Measurements from ENCODE around the gene SLC25A29.

The SLC25A29 gene

DNA sequence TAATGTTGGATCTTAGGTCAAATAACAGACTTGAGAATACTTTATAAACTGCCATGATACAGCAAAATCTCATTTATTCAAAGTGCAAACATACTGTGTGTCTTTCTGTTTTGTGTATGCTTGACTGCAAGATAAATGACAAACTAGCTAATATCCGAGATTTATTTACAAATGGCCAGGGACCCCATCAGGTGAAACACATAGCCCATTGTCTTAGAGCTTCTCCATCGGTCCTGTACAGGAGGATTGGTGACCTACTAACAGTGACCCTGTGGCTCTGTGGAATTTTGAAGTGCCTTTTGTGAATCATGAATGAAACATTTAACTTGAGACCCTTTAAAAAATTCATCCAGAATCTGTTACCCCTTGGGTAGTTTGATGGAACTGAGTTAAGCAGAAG lies 27.1 kb downstream of the SLC25A29 start:
- DNase-seq (ENCODE audit: low read depth): no peak

- no peak for DNase-seq (ENCODE audit: low read depth)
These were observed 27.5 kb downstream of the SLC25A29 start for GRCh38 chr14:100278702-100279101.

- DNase-seq (ENCODE audit: low read depth): no peak
These were observed 31.0 kb downstream of the SLC25A29 start for GRCh38 chr14:100275214-100275613.

DNA sequence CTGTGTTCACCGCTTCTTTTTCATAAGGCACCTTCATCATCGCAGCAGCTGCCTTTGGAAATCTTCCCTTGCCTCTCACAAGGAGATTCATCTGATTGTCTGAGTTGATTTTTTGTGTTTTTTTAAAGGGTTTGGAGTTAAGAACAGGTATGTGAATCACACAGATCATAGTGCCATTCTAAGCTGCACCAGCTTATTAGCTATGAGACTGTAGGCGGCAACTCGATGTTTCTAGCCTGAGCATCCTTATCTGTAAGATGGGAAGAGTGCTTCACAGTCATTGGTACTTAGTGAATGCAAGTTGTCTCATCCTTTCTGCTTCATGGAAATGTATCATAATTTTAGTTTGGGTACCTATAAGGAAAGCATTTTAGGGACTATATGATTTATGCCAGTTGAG lies 32.0 kb downstream of the SLC25A29 start:
- DNase-seq (ENCODE audit: low read depth): no peak

DNA sequence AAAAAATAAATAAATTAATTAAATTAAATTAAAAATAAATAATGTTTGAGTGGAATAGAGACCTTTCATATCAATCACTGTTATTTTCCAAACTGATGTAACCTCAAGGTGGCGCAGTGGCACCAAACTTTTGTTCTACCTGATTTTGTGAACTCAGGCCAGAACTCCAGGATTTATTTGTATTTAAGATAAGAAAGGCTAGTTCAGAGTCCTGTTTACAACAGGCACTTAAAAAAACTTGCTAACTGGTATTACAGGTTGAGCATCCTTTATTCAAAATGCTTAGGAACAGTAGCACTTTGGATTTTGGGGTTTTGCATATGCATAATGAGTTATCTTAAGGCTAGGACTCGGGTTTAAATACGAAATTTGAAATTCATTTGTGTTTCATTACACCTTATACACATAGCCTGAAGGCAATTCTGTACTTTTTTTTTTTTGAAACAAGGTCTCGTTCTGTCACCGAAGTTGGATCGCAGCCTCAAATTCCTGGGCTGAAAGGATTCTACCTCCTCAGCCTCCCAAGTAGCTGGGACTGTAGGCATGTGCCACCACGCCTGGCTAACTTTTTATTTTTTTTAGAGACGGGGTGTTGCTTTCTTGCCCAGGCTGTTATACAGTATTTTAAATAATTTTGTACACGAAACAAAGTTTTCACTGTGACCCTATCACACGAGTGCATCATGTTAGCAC lies 34.9 kb downstream of the SLC25A29 start:
- no peak for DNase-seq (ENCODE audit: low read depth)

DNA sequence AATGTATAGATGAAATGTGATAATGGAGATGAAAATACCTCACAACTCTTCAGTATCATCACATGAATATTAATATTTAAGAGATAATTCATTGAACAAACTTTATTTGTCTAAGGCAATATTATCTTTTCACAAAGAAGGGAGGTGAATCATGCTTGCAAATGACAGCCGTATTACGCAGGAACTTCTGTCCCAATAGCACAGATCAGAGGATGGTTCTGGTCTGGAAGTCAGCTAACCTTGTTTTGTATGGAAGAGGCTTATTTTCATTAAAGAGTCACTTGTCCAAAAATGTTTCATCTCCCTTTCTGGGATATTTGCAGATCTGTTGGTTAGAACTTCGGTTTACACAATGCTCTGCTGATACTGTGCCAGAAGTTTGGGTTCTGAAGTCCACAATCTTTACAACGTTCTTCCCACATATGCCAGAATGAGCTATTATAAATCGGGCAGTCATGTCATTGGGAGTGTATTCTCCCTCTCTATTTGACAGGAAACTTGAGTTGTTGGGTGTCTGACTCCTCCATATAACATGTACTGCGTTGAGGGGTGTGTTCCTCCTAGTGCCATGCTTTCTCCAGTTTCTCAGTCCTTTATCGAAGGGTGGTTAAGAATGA lies 37.5 kb downstream of the SLC25A29 start:
- no peak for DNase-seq (ENCODE audit: low read depth)

DNA sequence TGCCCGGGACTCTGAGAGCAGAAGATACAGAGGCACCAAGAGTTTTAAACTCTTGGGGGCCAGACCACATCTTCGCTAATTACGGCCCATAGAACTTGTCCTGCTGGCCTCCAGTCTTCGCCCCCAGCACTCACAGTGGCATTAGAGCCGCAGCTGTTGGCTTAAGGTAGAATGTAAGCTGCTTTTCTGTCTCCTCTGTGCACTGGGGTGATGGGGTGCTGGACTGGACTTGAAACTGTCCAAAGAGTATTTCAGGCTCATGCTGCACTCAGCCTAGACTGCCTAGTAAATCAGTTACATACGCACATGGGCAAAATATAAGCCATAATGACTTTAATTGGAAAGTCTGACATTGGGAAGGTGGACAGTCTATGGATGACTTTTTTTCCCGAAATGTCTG lies 38.3 kb downstream of the SLC25A29 start:
- DNase-seq (ENCODE audit: low read depth): no peak

- no peak for DNase-seq (ENCODE audit: low read depth)
These were observed 43.1 kb downstream of the SLC25A29 start for GRCh38 chr14:100263141-100263540.

DNA sequence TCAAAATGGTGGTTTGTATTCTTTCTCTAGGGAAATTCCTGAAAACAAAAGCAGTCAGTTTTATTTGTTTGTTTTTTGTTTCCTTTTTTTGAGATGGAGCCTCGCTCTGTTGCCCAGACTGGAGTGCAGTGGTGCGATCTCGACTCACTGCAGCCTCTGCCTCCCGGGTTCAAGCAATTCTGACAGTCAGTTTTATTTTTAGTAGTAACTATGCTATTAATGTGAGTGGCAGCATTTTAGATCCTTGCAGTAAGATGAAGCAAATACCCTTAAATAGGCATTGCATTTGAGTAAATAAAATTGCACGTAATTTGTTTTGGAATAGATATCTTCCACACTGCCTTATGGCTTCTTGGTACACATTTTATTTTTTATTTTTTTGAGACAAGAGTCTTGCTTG lies 43.7 kb downstream of the SLC25A29 start:
- DNase-seq (ENCODE audit: low read depth): no peak

- no peak for DNase-seq (ENCODE audit: low read depth)
These were observed 44.6 kb downstream of the SLC25A29 start for GRCh38 chr14:100261621-100262020.

- DNase-seq (ENCODE audit: low read depth): no peak
These were observed 49.8 kb downstream of the SLC25A29 start for GRCh38 chr14:100256339-100256895.

DNA sequence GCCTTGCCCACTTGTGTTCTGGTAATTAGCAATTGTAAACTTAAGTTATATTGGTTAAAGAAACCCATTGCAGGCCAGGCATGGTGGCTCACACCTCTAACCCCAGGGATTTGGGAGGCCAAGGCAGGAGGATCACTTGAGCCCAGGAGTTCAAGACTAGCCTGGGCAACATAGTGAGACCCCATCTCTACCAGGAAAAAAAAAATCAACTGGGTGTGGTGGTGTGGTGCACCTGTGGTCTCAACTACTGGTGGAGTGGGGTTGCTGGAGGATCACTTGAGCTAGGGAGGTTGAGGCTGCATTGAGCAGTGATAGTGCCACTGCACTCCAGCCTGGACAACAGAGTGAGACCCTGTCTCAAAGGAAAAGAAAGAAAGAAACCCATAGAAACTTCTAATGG lies 53.6 kb downstream of the SLC25A29 start:
- DNase-seq (ENCODE audit: low read depth): no peak

DNA sequence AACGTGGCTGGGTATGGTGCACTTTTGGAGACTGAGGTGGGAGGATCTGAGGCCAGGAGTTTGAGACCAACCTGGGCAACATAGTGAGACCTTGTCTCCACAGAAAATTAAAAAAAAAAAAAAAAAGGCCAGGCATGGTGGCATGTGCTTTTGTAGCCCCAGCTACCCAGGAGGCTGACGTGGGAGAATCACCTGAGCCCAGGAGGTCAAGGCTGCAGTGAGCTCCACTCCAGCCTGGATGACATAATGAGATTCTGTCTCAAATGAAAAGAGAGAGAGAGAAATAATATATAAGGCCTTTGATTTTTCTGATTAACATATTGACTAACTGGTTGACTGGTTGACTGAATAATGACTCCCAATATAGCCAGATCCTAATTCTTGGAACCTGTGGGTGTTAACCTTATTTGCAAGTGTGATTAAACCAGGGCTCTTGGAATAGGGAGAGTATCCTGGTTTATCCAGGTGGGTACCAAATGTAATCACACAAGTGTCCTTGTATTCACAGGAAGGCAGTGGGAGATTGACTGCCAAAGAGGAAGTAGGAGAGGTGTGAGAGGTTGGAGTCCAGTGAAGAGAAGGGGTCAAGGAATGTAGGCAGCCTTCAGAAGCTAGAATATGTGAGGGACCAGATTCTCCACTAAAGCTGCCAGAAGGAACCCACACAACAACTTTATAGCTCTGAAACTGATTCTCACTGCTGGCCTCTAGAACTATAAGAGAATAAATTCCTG lies 55.3 kb downstream of the SLC25A29 start:
- DNase-seq (ENCODE audit: low read depth): no peak

GRCh38 chr14:100246809-100247428 lies 59.3 kb downstream of the SLC25A29 start:
- no peak for DNase-seq (ENCODE audit: low read depth)

DNA sequence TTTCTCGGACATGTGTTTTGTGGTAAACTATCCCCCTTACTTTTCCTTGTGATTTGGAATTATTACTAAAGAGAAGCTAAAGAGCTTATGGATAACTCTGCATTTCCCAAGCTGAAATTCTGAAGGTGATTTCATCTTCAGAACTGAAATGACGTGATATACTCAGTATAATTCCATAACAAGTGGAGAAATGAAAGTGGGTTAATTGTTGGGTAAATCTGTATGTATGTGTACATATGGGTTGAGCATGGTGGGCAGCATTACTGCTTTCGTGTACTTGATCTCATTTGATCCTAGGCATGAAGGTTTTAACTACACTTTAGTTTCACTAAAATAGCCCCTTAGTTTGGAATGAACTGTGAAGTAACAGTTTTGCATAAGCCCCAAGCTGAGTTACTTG lies 63.2 kb downstream of the SLC25A29 start:
- DNase-seq (ENCODE audit: low read depth): no peak

DNA sequence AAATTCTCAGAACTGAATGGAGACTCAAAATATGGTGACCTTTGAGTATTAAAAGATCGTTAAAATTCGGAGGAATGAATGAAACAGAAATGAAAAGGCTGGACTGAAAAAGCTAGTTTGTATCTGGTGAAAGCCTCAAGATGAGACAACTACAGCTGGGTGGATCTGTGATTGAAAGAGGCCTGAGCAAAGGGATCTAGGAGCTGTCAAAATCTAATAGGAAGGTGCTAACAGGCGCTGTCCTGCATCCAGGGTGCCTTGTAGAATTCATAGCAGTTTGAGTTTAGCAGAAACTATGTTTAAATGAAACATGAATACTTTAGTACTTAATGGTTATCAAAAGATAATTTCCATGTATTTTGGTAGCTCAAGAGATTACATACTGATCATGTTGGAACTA lies 65.0 kb downstream of the SLC25A29 start:
- no peak for DNase-seq (ENCODE audit: low read depth)
